Keratinocyte (primary cell): Measurements from ENCODE around the gene ZSWIM6.

ENCODE experiments used
- EZH2 ChIP-seq: IDR thresholded peaks from one replicate; pipeline ENCODE4 v1.6.1; 2012; ENCODE audit warnings: inconsistent platforms, mild to moderate bottlenecking, low read length, moderate library complexity
- TF ChIP-seq, protein P1 (sequence below), 3 experiments: IDR thresholded peaks in 1 of 3; conservative IDR thresholded peaks in 1 of 3; optimal IDR thresholded peaks in 1 of 3; 2 replicates in 2 of 3; 3 replicates in 1 of 3; pipeline versions ENCODE3 to v1.5.1; 2011; ENCODE audit warnings: low read length in 3 of 3, mild to moderate bottlenecking in 3 of 3, moderate library complexity in 2 of 3, control low read depth in 1 of 3, inconsistent platforms in 1 of 3; ENCODE audit not compliant: insufficient read depth in 2 of 3; ENCODE audit errors: extremely low read depth in 1 of 3

DNA sequence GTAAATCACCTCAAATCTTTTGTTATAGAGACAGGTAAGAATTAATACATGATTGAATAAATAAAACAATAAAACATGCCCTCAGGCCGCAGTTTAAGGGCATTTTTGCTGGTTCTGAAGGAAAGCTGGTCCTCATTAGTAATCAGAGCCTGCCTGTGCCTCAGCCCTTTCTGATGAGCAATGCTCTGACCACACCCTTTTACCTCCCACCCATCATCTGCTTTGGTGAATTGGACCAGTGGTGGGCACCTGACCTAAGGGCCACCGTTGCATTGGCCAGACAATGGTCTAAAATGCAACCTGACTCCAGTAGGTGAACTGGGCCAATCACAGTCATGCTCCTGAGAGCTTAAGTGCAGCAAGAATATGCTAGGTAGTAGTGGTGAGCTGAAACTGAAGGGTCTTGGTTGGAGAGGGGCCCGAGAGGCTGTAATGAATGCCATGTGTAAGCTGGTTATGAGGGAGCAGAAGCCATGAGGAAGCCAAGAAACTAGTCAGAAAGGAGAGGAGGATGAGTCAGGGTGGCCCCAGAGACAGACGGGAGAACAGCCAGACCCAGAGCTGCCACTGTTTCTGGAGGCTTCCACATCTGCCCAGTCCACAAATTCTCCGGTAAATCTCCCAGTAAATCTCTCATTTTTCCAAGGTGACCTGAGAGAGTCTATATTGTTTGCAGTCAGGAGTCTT, 45.5 kb upstream of the ZSWIM6 start:
- no peak for TF ChIP-seq EZH2
- TF ChIP-seq, protein P1, sequence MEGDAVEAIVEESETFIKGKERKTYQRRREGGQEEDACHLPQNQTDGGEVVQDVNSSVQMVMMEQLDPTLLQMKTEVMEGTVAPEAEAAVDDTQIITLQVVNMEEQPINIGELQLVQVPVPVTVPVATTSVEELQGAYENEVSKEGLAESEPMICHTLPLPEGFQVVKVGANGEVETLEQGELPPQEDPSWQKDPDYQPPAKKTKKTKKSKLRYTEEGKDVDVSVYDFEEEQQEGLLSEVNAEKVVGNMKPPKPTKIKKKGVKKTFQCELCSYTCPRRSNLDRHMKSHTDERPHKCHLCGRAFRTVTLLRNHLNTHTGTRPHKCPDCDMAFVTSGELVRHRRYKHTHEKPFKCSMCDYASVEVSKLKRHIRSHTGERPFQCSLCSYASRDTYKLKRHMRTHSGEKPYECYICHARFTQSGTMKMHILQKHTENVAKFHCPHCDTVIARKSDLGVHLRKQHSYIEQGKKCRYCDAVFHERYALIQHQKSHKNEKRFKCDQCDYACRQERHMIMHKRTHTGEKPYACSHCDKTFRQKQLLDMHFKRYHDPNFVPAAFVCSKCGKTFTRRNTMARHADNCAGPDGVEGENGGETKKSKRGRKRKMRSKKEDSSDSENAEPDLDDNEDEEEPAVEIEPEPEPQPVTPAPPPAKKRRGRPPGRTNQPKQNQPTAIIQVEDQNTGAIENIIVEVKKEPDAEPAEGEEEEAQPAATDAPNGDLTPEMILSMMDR (optimal IDR thresholded peaks at IDR 0.05 in 1 of 3, IDR thresholded peaks at IDR 0.05 in 1 of 3, conservative IDR thresholded peaks at IDR 0.05 in 1 of 3; ENCODE audit: extremely low read depth in 1 of 3, insufficient read depth in 2 of 3, low read length in 3 of 3) = no peak
